Activated T-cell treated with anti-CD3 and anti-CD28 coated beads, Interleukin-2, amount 50 U/mL, for 72 hours (primary cell): ENCODE results near the gene JPH3. TPM values are rescaled to one million over a fixed set of nuclear protein-coding genes. Genes with fewer than 3 reads are reported as not detected.

Source experiments
- ATAC-seq, 2 donors: fragments of 150-1000 bp; cut with Tn5 transposase; replicated peaks in 1 of 2; 2 replicates each; pipeline ENCODE4 v1.10.0; 2021; ENCODE audit warnings: moderate library complexity in 2 of 2, mild to moderate bottlenecking in 1 of 2
- DNase-seq, 2 donors: peaks; one replicate each; pipeline ENCODE4 v3.0.0; 2021 to 2022; ENCODE audit warnings: mixed read lengths in 1 of 2
- H3K27ac Mint-ChIP-seq: one replicate; pipeline ENCODE4 v1.8.0; 2022; ENCODE audit warnings: mild to moderate bottlenecking, moderate library complexity, mixed read lengths
- H3K27me3 Mint-ChIP-seq: one replicate; pipeline ENCODE4 v1.8.0; 2022; ENCODE audit warnings: low read depth, mixed read lengths
- H3K36me3 Mint-ChIP-seq, 2 donors: one replicate each; pipeline ENCODE4 v1.8.0; 2022; ENCODE audit warnings: mixed read lengths in 2 of 2, mild to moderate bottlenecking in 1 of 2; ENCODE audit not compliant: insufficient read depth in 2 of 2
- H3K4me1 Mint-ChIP-seq: one replicate; pipeline ENCODE4 v1.8.0; 2022; ENCODE audit warnings: low read depth, mixed read lengths
- H3K4me3 Mint-ChIP-seq, 2 donors: one replicate each; pipeline ENCODE4 v1.8.0; 2022; ENCODE audit warnings: mild to moderate bottlenecking in 2 of 2, mixed read lengths in 2 of 2, moderate library complexity in 2 of 2
- H3K9me3 Mint-ChIP-seq, 2 donors: one replicate each; pipeline ENCODE4 v1.8.0; 2022; ENCODE audit warnings: mixed read lengths in 2 of 2
- total RNA-seq, 2 donors: library from RNA; stranded (reverse); gene quantifications; one replicate each; pipeline ENCODE4 v1.2.3, GENCODE V29; 2022

JPH3 gene
- total RNA-seq, 2 donors from 2014 or later: 0.60 to 0.74 TPM

DNA sequence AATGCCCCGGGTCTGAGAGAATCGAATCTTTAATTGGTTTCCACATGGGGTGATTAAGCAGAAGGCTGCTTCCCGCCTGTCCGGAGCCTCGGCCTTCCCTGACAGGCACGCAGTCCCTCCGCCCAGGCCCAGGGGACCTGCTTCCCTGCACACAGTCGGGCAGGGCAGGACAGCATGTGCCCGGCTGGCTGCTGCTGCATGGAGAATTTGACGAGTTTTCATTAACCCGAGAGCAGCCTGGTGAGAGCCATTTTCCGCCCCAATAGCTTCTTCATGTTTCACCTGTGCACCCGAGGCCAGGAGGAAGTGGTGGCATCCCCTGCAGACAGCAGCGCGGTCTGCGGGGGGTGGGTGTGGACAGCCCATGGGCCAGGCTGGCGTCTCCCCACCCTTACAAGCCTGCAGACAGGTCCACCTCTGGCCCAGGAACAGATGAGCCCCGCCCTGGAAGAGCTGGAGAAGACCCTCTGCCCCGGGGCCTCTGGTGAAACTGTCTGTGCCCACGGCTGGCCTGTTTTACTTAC is 96.4 kb downstream of the JPH3 start:
- DNase-seq (no peak), ATAC-seq (peak; percentile 12 to 27)
- Mint-ChIP-seq H3K4me3 (peak overlapping the region in 1 of 2 donors; percentile 62), H3K27ac (peak overlapping the region; percentile 58), H3K36me3 (peaks cover 0 to 3% of the 10 kb centered on the region in 2 donors), H3K27me3 (no peaks in the 10 kb centered on the region), H3K4me1 (peaks cover 48% of the 10 kb centered on the region), H3K9me3 (no peaks in the 10 kb centered on the region)

DNA sequence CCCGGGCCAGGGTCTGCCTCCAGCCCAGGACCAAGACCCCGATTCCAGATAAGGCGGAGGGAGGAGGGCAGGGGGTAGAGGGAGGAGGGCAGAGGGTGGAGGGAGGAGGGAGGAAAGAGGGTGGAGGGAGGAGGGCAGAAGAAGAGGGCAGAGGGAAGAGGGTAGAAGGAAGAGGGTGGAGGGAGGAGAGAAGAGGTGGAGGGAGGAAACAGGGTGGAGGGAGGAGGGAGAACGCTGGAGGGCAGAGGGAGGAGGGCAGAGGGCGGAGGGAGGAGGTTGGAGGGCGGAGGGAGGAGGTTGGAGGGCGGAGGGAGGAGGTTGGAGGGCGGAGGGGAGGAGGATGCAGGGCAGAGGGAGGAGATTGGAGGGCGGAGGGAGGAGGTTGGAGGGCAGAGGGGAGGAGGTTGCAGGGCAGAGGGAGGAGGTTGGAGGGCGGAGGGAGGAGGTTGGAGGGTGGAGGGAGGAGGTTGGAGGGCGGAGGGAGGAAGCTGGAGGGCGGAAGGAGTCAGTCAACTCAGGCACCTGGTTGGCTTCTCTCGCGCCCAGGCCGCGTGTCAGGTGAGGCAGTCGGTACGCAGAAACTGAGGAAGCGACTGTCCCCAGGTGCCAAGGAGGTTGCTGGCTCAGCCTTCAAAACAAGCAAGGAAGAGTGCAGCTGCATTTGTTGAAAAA is 98.2 kb downstream of the JPH3 start:
- Mint-ChIP-seq H3K27ac (no peak overlapping the region), H3K36me3 (peaks cover 0 to 3% of the 10 kb centered on the region in 2 donors), H3K4me1 (peaks cover 50% of the 10 kb centered on the region), H3K27me3 (no peaks in the 10 kb centered on the region), H3K4me3 (peak overlapping the region in 1 of 2 donors; percentile 36), H3K9me3 (no peaks in the 10 kb centered on the region)
- no peak for ATAC-seq
- DNase-seq: no peak

DNA sequence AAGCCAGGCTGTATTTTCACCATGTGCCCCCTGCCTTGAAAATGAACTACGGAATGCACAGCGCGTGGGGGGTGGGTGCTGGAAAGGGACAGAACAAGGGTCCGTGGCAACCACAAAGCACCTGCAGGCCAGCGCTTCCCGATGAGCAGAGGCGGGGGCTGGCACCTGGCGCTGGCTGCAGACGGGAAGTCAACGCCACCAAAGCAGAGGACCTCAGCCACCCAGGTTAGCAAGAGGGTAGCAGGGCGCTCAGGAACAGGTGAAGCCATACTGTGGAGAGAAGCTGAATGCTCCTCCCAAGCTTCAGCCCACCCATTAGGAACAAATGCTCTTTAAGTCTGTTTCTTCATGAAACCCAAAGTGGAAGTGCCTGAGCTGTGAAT is 98.8 kb downstream of the JPH3 start:
- ATAC-seq (no peak), DNase-seq (no peak)
- H3K36me3 Mint-ChIP-seq: peaks cover 0 to 3% of the 10 kb centered on the region in 2 donors
- no peak overlapping the region for H3K27ac Mint-ChIP-seq
- no peaks in the 10 kb centered on the region for H3K9me3 Mint-ChIP-seq
- H3K4me3 Mint-ChIP-seq: peak overlapping the region in 1 of 2 donors; percentile 36
- peaks cover 50% of the 10 kb centered on the region for H3K4me1 Mint-ChIP-seq
- no peaks in the 10 kb centered on the region for H3K27me3 Mint-ChIP-seq

DNA sequence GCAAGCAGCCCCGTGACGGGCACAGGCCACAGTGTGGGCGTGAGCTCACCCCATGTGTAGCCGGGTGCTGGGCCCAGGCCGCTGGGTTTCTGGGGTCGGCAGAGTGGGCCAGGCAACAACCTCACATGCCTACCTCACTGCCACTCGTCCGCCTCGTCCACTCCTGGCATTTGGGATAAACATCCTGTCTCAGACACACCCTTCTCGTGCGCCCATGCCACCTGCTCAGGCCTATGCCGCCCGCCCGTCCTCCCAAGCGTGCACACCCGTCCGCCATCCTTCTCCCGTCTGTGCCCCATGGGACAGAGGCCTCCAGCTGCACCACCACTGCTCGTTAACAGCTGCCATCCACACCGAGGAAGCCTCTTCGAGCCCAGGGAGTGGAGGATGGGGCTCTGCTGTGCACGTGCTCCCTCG is 99.2 kb downstream of the JPH3 start:
- Mint-ChIP-seq H3K9me3 (no peaks in the 10 kb centered on the region), H3K27ac (no peak overlapping the region), H3K27me3 (no peaks in the 10 kb centered on the region), H3K36me3 (peaks cover 0 to 3% of the 10 kb centered on the region in 2 donors), H3K4me1 (peaks cover 50% of the 10 kb centered on the region), H3K4me3 (no peak overlapping the region)
- no peak for ATAC-seq
- DNase-seq: no peak

DNA sequence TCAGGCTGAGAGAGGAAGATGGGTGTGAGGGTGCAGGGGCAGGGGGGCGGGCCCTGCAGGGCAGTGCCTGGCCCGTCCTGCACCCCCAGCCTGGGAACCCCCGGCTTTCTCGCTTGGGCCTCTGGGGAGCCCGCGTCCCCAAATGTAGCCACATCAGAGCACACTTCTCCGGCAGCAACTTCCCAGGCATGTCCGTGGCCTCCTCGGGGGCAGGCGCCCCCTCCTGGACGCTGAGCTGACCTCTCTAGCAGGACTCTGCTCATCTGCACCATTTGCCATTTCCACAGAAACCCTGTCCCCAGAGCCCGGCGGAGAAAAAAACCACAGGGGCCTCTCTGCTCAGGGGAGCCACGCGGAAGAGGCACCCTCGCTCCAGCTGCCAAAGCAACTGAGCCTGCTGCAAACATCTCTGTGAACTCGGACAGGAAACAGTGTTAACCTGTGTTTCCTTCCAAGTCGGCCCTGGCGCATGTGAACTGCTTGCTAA is 100.1 kb downstream of the JPH3 start:
- H3K36me3 Mint-ChIP-seq: peaks cover 0 to 3% of the 10 kb centered on the region in 2 donors

DNA sequence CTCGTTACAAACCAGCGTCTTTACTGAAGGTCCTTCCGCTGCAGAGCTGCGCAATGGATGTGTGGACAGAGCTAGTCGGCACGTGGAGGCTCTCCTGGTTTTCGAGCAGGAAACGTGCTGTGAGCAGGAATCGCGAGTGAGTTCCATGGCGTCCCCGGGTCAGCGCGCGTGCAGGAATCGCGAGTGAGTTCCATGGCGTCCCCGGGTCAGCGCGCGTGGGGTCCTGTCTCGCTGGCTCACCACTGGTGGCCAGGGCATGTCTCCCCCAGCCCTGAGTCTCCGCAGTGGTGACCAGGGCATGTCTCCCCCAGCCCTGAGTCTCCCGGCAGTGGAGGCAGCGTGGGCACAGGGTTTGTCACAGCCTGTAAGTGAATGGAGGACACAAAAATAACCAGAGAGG is 100.8 kb downstream of the JPH3 start:
- peaks cover 47% of the 10 kb centered on the region for H3K4me1 Mint-ChIP-seq
- DNase-seq (no peak), ATAC-seq (no peak)
- H3K9me3 Mint-ChIP-seq: no peaks in the 10 kb centered on the region
- H3K4me3 Mint-ChIP-seq: peak overlapping the region; percentile 65
- no peaks in the 10 kb centered on the region for H3K27me3 Mint-ChIP-seq
- peaks cover 0 to 3% of the 10 kb centered on the region in 2 donors for H3K36me3 Mint-ChIP-seq
- peak overlapping the region; percentile 61 for H3K27ac Mint-ChIP-seq

More for the DNA sequence above, 100.1 kb downstream of the JPH3 start:
- Mint-ChIP-seq H3K4me1 (peaks cover 50% of the 10 kb centered on the region), H3K9me3 (no peaks in the 10 kb centered on the region), H3K4me3 (peak overlapping the region; percentile 65), H3K27me3 (no peaks in the 10 kb centered on the region), H3K27ac (peak overlapping the region; percentile 61)
- ATAC-seq (peak; percentile 69 to 71), DNase-seq (peak; percentile 49 to 59)

DNA sequence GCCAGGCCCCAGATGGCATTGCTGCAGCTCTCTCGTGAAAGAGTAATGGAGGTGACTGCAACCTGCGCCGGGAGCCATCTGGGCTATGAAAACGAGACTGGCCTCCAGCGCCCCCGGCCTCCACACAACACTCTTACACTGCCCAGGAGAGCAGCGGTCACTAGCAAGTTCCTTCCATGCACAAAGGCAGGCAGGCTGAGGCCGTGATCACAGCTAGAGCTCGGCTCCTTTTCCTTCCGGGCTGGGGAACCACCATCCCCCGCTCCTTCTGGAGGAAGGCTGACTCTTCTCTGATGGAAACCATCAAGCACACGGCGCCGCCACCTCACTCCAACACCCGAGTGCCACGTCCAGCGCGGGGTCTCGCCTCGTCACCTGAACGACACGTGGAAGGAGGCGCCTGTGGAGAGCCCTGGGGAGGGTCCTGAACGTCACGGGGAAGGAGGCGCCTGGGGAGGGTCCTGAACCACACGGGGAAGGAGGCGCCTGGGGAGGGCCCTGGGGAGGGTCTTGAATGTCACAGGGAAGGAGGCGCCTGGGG is 101.6 kb downstream of the JPH3 start:
- Mint-ChIP-seq H3K4me1 (peaks cover 40% of the 10 kb centered on the region), H3K4me3 (peak overlapping the region in 1 of 2 donors; percentile 7)

DNA sequence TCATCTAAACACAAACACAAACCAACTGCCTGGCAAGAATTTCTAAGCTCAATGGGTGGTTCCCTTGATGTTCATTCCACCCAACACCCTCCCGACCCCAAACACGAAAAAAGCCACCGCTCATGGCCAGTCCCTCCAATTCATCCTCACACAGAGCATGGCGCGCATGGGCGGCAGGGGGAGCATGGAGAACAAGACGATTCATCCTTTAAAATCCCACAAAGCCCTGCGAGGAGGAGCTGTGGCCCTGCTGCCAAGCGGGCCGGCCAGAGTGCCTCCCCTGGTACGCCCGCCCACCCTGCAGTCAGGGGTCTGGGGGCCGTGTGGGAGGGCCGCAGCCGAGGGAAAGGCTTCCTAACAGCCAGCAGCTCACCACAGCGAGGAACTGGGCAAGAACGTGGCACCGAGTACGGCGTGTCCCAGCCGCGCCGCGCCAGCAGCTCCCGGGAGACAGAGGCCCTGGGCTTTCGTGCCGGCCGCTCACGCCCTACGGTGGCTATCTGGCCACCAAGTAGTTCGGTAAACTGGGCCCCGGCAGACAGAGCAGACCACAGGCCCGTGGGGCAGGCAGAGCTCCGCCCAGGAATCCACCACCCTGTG is 102.5 kb downstream of the JPH3 start:
- H3K9me3 Mint-ChIP-seq: no peaks in the 10 kb centered on the region
- peaks cover 0 to 5% of the 10 kb centered on the region in 2 donors for H3K36me3 Mint-ChIP-seq
- ATAC-seq (no peak), DNase-seq (no peak)
- H3K4me1 Mint-ChIP-seq: peaks cover 32% of the 10 kb centered on the region
- no peak overlapping the region for H3K4me3 Mint-ChIP-seq
- no peak overlapping the region for H3K27ac Mint-ChIP-seq
- no peaks in the 10 kb centered on the region for H3K27me3 Mint-ChIP-seq

More for the DNA sequence above, 101.6 kb downstream of the JPH3 start:
- ATAC-seq: no peak
- Mint-ChIP-seq H3K27ac (no peak overlapping the region), H3K9me3 (no peaks in the 10 kb centered on the region), H3K36me3 (peaks cover 0 to 5% of the 10 kb centered on the region in 2 donors), H3K27me3 (no peaks in the 10 kb centered on the region)
- no peak for DNase-seq

DNA sequence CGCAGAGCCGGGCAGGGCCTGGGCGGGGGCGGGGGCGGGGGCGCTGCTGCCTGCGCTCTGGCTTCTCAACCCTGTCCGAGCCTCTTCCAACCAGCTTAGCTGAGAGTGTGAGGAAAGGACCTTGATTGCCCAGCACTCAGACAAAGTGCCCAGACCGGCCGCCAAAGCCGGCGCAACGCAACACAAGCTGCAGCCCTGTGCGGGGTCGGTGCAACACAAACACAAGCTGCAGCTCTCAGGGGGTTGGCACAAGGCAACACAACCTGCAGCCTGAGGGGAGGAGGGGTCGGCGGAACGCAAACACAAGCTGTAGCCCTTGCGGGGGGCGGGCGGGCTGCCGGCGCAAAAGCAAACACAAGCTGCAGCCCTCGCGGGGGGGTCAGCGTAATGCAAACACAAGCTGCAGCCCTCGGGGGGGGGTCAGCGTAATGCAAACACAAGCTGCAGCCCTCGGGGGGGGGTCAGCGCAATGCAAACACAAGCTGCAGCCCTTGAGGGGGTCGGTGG is 103.5 kb downstream of the JPH3 start:
- Mint-ChIP-seq H3K4me1 (peaks cover 31% of the 10 kb centered on the region), H3K36me3 (peaks cover 0 to 9% of the 10 kb centered on the region in 2 donors), H3K9me3 (no peaks in the 10 kb centered on the region), H3K27me3 (no peaks in the 10 kb centered on the region), H3K27ac (no peak overlapping the region), H3K4me3 (no peak overlapping the region)
- no peak for ATAC-seq
- no peak for DNase-seq

DNA sequence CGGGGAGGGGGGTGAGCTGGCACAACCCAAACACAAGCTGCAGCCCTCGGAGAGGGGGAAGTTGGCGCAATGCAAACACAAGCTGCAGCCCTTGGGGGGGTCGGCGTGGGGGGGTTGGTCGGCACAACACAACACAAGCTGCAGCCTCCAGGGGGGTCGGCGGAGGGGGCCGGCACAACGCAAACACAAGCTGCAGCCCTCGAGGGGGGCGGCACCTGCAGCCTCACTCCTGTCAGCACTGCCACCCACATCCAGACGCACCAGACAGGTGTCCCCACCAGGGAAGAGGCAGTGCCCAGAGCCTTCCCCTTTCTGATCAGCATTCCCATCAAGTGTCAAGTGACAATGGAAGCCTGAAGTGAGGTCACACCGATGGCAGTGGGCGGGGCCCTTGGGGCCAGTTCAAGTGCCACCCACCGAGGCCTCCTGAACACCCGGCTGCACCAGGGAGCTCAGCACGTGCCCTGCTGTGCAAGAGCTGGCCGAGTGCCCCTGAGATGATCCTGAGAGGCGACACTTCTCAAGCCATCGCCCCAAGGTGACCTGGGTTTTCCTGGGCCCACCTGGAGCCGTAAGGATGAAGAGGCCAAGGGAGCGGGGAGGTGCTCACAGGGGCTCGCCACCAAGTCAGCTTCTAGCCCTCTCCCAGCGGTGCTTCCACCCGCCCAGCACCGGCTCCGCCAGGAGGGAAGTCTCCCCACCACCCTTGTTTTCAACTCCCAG is 104.1 kb downstream of the JPH3 start:
- H3K36me3 Mint-ChIP-seq: peaks cover 0 to 9% of the 10 kb centered on the region in 2 donors
- H3K4me3 Mint-ChIP-seq: no peak overlapping the region
- DNase-seq (no peak), ATAC-seq (no peak)
- H3K4me1 Mint-ChIP-seq: peaks cover 25% of the 10 kb centered on the region
- no peaks in the 10 kb centered on the region for H3K9me3 Mint-ChIP-seq
- H3K27me3 Mint-ChIP-seq: no peaks in the 10 kb centered on the region
- H3K27ac Mint-ChIP-seq: no peak overlapping the region

DNA sequence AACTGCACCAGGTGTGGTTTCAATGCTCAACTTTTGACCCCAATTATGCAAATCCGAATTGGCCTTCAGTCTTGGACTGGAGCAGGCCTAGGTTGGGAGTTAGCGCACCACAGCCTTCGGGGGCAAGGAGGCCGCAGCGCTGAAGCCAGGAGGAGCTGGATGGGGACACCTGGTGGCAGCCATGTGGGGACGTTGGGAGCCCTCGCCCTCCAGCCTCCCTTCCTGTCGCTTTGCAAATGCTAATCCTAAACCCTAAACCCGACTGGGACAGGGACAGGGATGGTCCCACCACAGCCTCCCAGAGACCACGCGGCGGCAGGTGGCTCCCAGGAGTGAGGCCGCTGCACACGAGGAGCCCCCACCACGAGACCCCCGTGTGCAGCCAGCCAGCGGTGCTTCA is 104.8 kb downstream of the JPH3 start:
- H3K27ac Mint-ChIP-seq: no peak overlapping the region
- H3K36me3 Mint-ChIP-seq: peaks cover 0 to 10% of the 10 kb centered on the region in 2 donors
- peaks cover 18% of the 10 kb centered on the region for H3K4me1 Mint-ChIP-seq
- H3K4me3 Mint-ChIP-seq: no peak overlapping the region
- no peak for ATAC-seq
- no peaks in the 10 kb centered on the region for H3K27me3 Mint-ChIP-seq
- H3K9me3 Mint-ChIP-seq: no peaks in the 10 kb centered on the region
- no peak for DNase-seq

DNA sequence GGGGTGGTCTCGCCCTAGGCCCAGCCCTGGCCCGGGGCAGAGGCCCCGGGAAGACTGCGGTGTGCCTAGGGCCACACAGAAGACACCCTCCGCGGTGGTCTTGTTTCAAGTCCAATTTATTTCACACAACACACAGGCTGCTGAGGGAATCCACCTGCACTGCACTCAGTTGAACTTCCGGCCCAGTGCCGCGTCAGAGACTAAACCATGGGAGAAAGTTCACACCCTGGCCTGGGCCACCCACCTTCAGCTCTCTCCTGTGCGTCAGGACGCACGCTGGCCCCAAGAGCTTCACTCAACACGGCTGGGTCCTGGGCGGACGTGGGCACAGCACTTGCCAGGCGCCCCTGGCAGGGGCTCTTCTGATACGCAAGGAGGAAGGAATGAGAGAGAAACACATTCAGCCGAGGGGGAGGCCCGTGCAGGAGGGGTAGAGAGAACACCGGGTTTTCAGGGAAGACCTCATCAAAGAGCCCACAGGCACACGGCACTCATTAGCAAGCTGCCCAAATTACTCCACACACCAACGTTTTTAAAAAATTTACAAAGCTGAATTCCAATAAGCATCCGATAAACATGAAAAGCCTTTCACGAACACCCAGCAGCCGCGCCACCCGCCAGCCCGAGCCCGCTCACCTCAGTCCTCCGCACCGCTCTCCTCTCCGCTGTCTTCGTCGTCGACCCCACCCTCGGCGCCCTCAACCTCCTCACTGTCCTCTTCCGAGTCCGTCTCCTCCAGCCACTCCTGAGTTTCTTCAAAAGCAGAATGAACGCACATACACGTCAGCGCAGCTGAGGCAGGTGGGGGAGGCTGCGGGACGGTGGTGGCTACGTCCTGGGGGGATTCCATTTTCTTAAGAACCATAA is 105.6 kb downstream of the JPH3 start:
- DNase-seq: no peak
- H3K27me3 Mint-ChIP-seq: no peaks in the 10 kb centered on the region
- peaks cover 0 to 10% of the 10 kb centered on the region in 2 donors for H3K36me3 Mint-ChIP-seq
- H3K4me1 Mint-ChIP-seq: peaks cover 12% of the 10 kb centered on the region
- H3K9me3 Mint-ChIP-seq: no peaks in the 10 kb centered on the region
- no peak for ATAC-seq
- H3K27ac Mint-ChIP-seq: no peak overlapping the region
- no peak overlapping the region for H3K4me3 Mint-ChIP-seq
